Breast epithelium (tissue), 3 donors: ENCODE data around the gene TIGD1.
A peak's percentile ranks its signal among the peaks of the same experiment; 100 is the strongest.

Source experiments
- CTCF ChIP-seq, 3 donors: fragments of 450-650 bp; IDR thresholded peaks; one replicate each; pipeline ENCODE4 v1.5.1; 2016 to 2017; ENCODE audit warnings: antibody characterized with exemption in 3 of 3, mild to moderate bottlenecking in 3 of 3, moderate library complexity in 3 of 3
- POLR2A ChIP-seq: fragments of 450-650 bp; IDR thresholded peaks from one replicate; pipeline ENCODE4 v1.6.1; 2016; ENCODE audit warnings: antibody characterized with exemption, mild to moderate bottlenecking, moderate library complexity
- POLR2AphosphoS5 ChIP-seq, 3 donors: sonication (generic); formaldehyde crosslinking; IDR thresholded peaks; one replicate each; pipeline ENCODE4 v1.6.1; 2017; ENCODE audit warnings: antibody characterized with exemption in 3 of 3

- TF ChIP-seq CTCF (IDR thresholded peaks at IDR 0.05) = peak in 1 of 3 donors; percentile 76
- no peak for TF ChIP-seq POLR2AphosphoS5 (IDR thresholded peaks at IDR 0.05)
- no peak for TF ChIP-seq POLR2A
Measured at GRCh38 chr2:232521959-232522622, 28.3 kb downstream of the TIGD1 start.
